ENCODE measurements around the gene SCN8A.
"Not testable (repeated sequence)": the region's sequence is repeated elsewhere in the genome, so short reads cannot be mapped to it uniquely, and the experiment has no call there.

SCN8A gene

GRCh38 chr12:51797301-51797700 is 206.3 kb downstream of the SCN8A start:
- intact Hi-C loops (cut with DNase I; ENCODE audit: low total_unique reads) = no loop called here
- TF ChIP-seq CTCF (IDR thresholded peaks at IDR 0.05) = no peak
- H3K4me1 ChIP-seq = no peaks in the 10 kb centered on the region
- no peak overlapping the region for H3K4me3 ChIP-seq
- no peak for DNase-seq
- no peaks in the 10 kb centered on the region for H3K36me3 ChIP-seq
- no peaks in the 10 kb centered on the region for H3K9me3 ChIP-seq
- H3K27me3 ChIP-seq = no peaks in the 10 kb centered on the region
- H3K27ac ChIP-seq = no peak overlapping the region

- H3K4me1 ChIP-seq; H3K27ac ChIP-seq; H3K27me3 ChIP-seq; H3K9me3 ChIP-seq; H3K36me3 ChIP-seq; intact Hi-C loops (cut with DNase I; ENCODE audit: low total_unique reads); H3K4me3 ChIP-seq; DNase-seq: not testable (repeated sequence)
Measured at GRCh38 chr12:51798051-51798450, 207.0 kb downstream of the SCN8A start.

- Histone ChIP-seq H3K27me3 (no peaks in the 10 kb centered on the region), H3K27ac (no peak overlapping the region), H3K9me3 (no peaks in the 10 kb centered on the region), H3K36me3 (no peaks in the 10 kb centered on the region), H3K4me3 (no peak overlapping the region), H3K4me1 (no peaks in the 10 kb centered on the region)
- TF ChIP-seq CTCF (IDR thresholded peaks at IDR 0.05) = no peak
- intact Hi-C loops (cut with DNase I; ENCODE audit: low total_unique reads) = no loop called here
- no peak for DNase-seq
Measured at GRCh38 chr12:51798501-51798900, 207.5 kb downstream of the SCN8A start.

- intact Hi-C loops (cut with DNase I; ENCODE audit: low total_unique reads) = no loop called here
- TF ChIP-seq CTCF (IDR thresholded peaks at IDR 0.05) = no peak
Measured at GRCh38 chr12:51801027-51801426, 210.0 kb downstream of the SCN8A start.

GRCh38 chr12:51806896-51807295 is 215.9 kb downstream of the SCN8A start:
- DNase-seq = no peak
- TF ChIP-seq CTCF (IDR thresholded peaks at IDR 0.05) = no peak
- Histone ChIP-seq H3K9me3 (no peaks in the 10 kb centered on the region), H3K4me3 (no peak overlapping the region), H3K27me3 (peaks cover 0 to 3% of the 10 kb centered on the region in 2 donors), H3K4me1 (no peaks in the 10 kb centered on the region), H3K27ac (no peak overlapping the region), H3K36me3 (no peaks in the 10 kb centered on the region)
- intact Hi-C loops (cut with DNase I; ENCODE audit: low total_unique reads) = no loop called here

More at GRCh38 chr12:51801027-51801426, 210.0 kb downstream of the SCN8A start:
- no peaks in the 10 kb centered on the region for H3K4me1 ChIP-seq
- no peaks in the 10 kb centered on the region for H3K9me3 ChIP-seq
- DNase-seq = no peak
- no peaks in the 10 kb centered on the region for H3K36me3 ChIP-seq
- no peak overlapping the region for H3K4me3 ChIP-seq
- H3K27me3 ChIP-seq = no peaks in the 10 kb centered on the region
- no peak overlapping the region for H3K27ac ChIP-seq

- H3K36me3 ChIP-seq = no peaks in the 10 kb centered on the region
- H3K27me3 ChIP-seq = peaks cover 0 to 3% of the 10 kb centered on the region in 2 donors
- no peak for TF ChIP-seq CTCF (IDR thresholded peaks at IDR 0.05)
- intact Hi-C loops (cut with DNase I; ENCODE audit: low total_unique reads) = no loop called here
- H3K27ac ChIP-seq = no peak overlapping the region
- no peak for DNase-seq
- no peak overlapping the region for H3K4me3 ChIP-seq
- H3K9me3 ChIP-seq = no peaks in the 10 kb centered on the region
- H3K4me1 ChIP-seq = peaks cover 0 to 5% (median 0%) of the 10 kb centered on the region in 4 donors
Measured at GRCh38 chr12:51809193-51809592, 218.2 kb downstream of the SCN8A start.
